Endometrial microvascular endothelial cells (primary cell): ENCODE measurements around the gene ELMO3. TPM values are rescaled to one million over a fixed set of nuclear protein-coding genes. Genes with fewer than 3 reads are reported as not detected.

Experiments used
- in situ Hi-C: cut with HindIII; loops from 2 replicates; pipeline ENCODE4 v1.10.0; 2017; ENCODE audit warnings: low sequenced_read_pairs, low pct_unique_long_range_greater_than_20kb; ENCODE audit errors: inconsistent ontology term
- total RNA-seq: library from RNA; depleted of rRNA; stranded (reverse); fragments of >200 nt; gene quantifications from one replicate; pipeline ENCODE4 v1.2.3, GENCODE V29; 2015; ENCODE audit errors: inconsistent ontology term

ELMO3 gene
- total RNA-seq, 1 donor from 2014 or later, result 0.37 TPM

GRCh38 chr16:67177743-67178699 lies 20.9 kb upstream of the ELMO3 start:
- in situ Hi-C loops, result no loop called here

- in situ Hi-C loops, result no loop called here
Observed at GRCh38 chr16:67179421-67180080, 19.4 kb upstream of the ELMO3 start.

- in situ Hi-C loops, result no loop called here
Observed at GRCh38 chr16:67180166-67180565, 18.8 kb upstream of the ELMO3 start.

- in situ Hi-C loops, result no loop called here
Observed at GRCh38 chr16:67181346-67181745, 17.6 kb upstream of the ELMO3 start.

GRCh38 chr16:67182288-67182687 lies 16.6 kb upstream of the ELMO3 start:
- in situ Hi-C loops, result no loop called here

- in situ Hi-C loops, result no loop called here
Observed at GRCh38 chr16:67183284-67183626, 15.7 kb upstream of the ELMO3 start.

GRCh38 chr16:67183627-67184452 lies 15.1 kb upstream of the ELMO3 start, which contains the start of gene MATCAP1:
MATCAP1 (minus strand) TSS chr16:67183963; CDS start chr16:67180610, 3,353 bp downstream.
- in situ Hi-C loops, result no loop called here

- in situ Hi-C loops, result no loop called here
Observed at GRCh38 chr16:67184453-67184994, 14.4 kb upstream of the ELMO3 start.

- in situ Hi-C loops, result no loop called here
Observed at GRCh38 chr16:67184995-67185650, 13.8 kb upstream of the ELMO3 start.

GRCh38 chr16:67185651-67186134 lies 13.2 kb upstream of the ELMO3 start:
- in situ Hi-C loops, result no loop called here

GRCh38 chr16:67186550-67186950 lies 12.4 kb upstream of the ELMO3 start:
- in situ Hi-C loops, result no loop called here

GRCh38 chr16:67187175-67187890 lies 11.6 kb upstream of the ELMO3 start:
- in situ Hi-C loops, result no loop called here

- in situ Hi-C loops, result no loop called here
Observed at GRCh38 chr16:67188323-67188722, 10.6 kb upstream of the ELMO3 start.

GRCh38 chr16:67188798-67189197 lies 10.1 kb upstream of the ELMO3 start:
- in situ Hi-C loops, result no loop called here

- in situ Hi-C loops, result no loop called here
Observed at GRCh38 chr16:67190041-67190440, 8.9 kb upstream of the ELMO3 start, which contains the start of gene EXOC3L1. EXOC3L1 (minus strand) TSS chr16:67190136; CDS start chr16:67189676, 460 bp downstream.

GRCh38 chr16:67190448-67191399 lies 8.2 kb upstream of the ELMO3 start:
- in situ Hi-C loops, result no loop called here
